GM21723 (cell line): ENCODE results near the gene ZNF681.
"Not testable (repeated sequence)": the region's sequence is repeated elsewhere in the genome, so short reads cannot be mapped to it uniquely, and the experiment has no call there.

Experiments
- ATAC-seq: cut with Tn5 transposase; IDR thresholded peaks from one replicate; pipeline ENCODE4 v1.9.1; 2021; ENCODE audit warnings: mild to moderate bottlenecking, moderate library complexity; ENCODE audit not compliant: unreplicated experiment

ZNF681 gene

DNA sequence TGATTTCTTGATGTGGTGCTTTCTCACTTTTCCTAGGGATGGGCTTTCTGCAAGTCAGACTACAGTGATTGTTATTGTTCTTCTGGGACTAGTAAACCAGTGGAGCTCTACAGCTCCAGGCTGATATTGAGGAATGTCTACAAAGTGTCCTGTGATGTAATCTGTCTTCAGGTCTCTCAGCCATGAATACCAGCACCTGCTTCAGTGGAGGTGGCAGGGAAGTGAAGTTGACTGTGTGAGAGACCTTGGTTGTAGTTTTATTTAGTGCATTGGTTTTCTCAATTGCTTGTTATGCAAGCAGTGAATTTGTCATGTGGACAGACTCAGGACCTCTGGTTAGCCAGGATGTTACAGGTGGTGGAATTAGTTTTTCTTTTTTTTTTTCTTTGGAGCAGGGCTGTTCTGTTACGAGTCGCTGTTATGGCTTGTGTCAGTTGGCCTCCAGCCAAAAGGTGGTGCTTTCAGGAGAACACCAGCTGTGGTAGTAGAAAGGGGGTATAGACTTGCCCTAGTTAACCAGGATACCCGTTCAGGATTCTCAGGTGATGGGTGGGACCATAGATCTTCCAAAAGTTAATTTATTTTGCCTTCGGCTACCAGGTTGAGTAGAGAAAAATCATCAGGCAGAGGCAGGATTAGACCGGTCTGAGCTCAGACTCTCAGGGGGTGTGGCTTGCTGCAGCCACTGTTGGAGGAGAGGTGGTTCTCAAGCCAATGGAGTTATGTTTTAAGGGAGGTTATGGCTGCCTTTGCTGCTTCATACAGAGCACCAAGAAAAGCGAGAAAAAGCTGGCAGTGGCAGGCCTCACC lies 59.8 kb downstream of the ZNF681 start:
- ATAC-seq, result no peak

DNA sequence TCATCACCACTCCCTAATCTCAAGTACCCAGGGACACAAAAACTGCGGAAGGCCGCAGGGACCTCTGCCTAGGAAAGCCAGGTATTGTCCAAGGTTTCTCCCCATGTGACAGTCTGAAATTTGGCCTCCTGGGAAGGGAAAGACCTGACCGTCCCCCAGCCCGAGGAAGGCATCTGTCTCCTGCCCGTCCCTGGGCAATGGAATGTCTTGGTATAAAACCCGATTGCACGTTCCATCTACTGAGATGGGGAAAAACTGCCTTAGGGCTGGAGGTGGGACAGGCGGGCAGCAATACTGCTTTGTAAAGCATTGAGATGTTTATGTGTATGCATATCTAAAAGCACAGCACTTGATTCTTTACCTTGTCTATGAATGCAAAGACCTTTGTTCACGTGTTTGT lies 65.8 kb downstream of the ZNF681 start:
- not testable (repeated sequence) for ATAC-seq
